Activated CD4-positive, alpha-beta T cell treated with anti-CD3 and anti-CD28 coated beads, Interleukin-2, amount 10 ng/mL, durations not matched to agents 24 days and 14 days (primary cell): ENCODE data around the gene SOX4. TPM values are rescaled to one million over a fixed set of nuclear protein-coding genes. Genes with fewer than 3 reads are reported as not detected.

Experiments
- DNase-seq: peaks from one replicate; pipeline ENCODE4 v3.0.0; 2022
- H3K27ac Mint-ChIP-seq: one replicate; pipeline ENCODE4 v1.8.0; 2022; ENCODE audit warnings: mild to moderate bottlenecking, mixed read lengths
- H3K27me3 Mint-ChIP-seq: one replicate; pipeline ENCODE4 v1.8.0; 2022; ENCODE audit warnings: mixed read lengths
- H3K36me3 Mint-ChIP-seq: one replicate; pipeline ENCODE4 v1.8.0; 2022; ENCODE audit warnings: low read depth, mild to moderate bottlenecking, mixed read lengths
- H3K4me1 Mint-ChIP-seq: one replicate; pipeline ENCODE4 v1.8.0; 2021; ENCODE audit warnings: mixed read lengths
- H3K4me3 Mint-ChIP-seq: one replicate; pipeline ENCODE4 v1.8.0; 2022; ENCODE audit warnings: mild to moderate bottlenecking, moderate library complexity, mixed read lengths
- H3K9me3 Mint-ChIP-seq: one replicate; pipeline ENCODE4 v1.8.0; 2021; ENCODE audit warnings: mixed read lengths
- intact Hi-C: fragments of 100-400 bp; cut with micrococcal nuclease; formaldehyde crosslinking; loops from one replicate; pipeline ENCODE4 v1.15.1; 2023
- total RNA-seq: library from RNA; stranded (reverse); gene quantifications from 2 replicates; pipeline ENCODE4 v1.2.3, GENCODE V29; 2022

The SOX4 gene
- total RNA-seq, 1 donor from 2014 or later = 0.79 TPM

GRCh38 chr6:21612067-21612745, 18.7 kb downstream of the SOX4 start:
- Mint-ChIP-seq H3K4me1 (no peaks in the 10 kb centered on the region), H3K27ac (no peak overlapping the region), H3K27me3 (peaks cover 3% of the 10 kb centered on the region), H3K9me3 (no peaks in the 10 kb centered on the region), H3K36me3 (no peaks in the 10 kb centered on the region), H3K4me3 (no peak overlapping the region)
- DNase-seq = no peak
- intact Hi-C loops = no loop called here

- H3K27ac Mint-ChIP-seq = no peak overlapping the region
- no peaks in the 10 kb centered on the region for H3K36me3 Mint-ChIP-seq
- DNase-seq = no peak
- intact Hi-C loops = no loop called here
- no peaks in the 10 kb centered on the region for H3K9me3 Mint-ChIP-seq
- no peak overlapping the region for H3K4me3 Mint-ChIP-seq
- no peaks in the 10 kb centered on the region for H3K4me1 Mint-ChIP-seq
- peaks cover 3% of the 10 kb centered on the region for H3K27me3 Mint-ChIP-seq
Measured at GRCh38 chr6:21613809-21614208, 20.3 kb downstream of the SOX4 start.

- intact Hi-C loops = no loop called here
- Mint-ChIP-seq H3K27ac (no peak overlapping the region), H3K4me1 (no peaks in the 10 kb centered on the region), H3K9me3 (no peaks in the 10 kb centered on the region), H3K27me3 (peaks cover 3% of the 10 kb centered on the region), H3K4me3 (no peak overlapping the region), H3K36me3 (no peaks in the 10 kb centered on the region)
- DNase-seq = no peak
Measured at GRCh38 chr6:21614226-21614625, 20.7 kb downstream of the SOX4 start.

- no peak overlapping the region for H3K4me3 Mint-ChIP-seq
- H3K9me3 Mint-ChIP-seq = no peaks in the 10 kb centered on the region
- peaks cover 3% of the 10 kb centered on the region for H3K27me3 Mint-ChIP-seq
- no peaks in the 10 kb centered on the region for H3K4me1 Mint-ChIP-seq
- H3K27ac Mint-ChIP-seq = no peak overlapping the region
- no peak for DNase-seq
- H3K36me3 Mint-ChIP-seq = no peaks in the 10 kb centered on the region
- intact Hi-C loops = no loop called here
Measured at GRCh38 chr6:21615504-21615903, 22.0 kb downstream of the SOX4 start.

- Mint-ChIP-seq H3K27me3 (peaks cover 3% of the 10 kb centered on the region), H3K27ac (no peak overlapping the region), H3K4me3 (no peak overlapping the region), H3K9me3 (no peaks in the 10 kb centered on the region), H3K4me1 (no peaks in the 10 kb centered on the region), H3K36me3 (no peaks in the 10 kb centered on the region)
- intact Hi-C loops = no loop called here
- DNase-seq = no peak
Measured at GRCh38 chr6:21616005-21616404, 22.5 kb downstream of the SOX4 start.

- H3K27ac Mint-ChIP-seq = no peak overlapping the region
- H3K9me3 Mint-ChIP-seq = no peaks in the 10 kb centered on the region
Measured at GRCh38 chr6:21625642-21626041, 32.1 kb downstream of the SOX4 start.

GRCh38 chr6:21626756-21627155, 33.2 kb downstream of the SOX4 start:
- intact Hi-C loops = no loop called here
- Mint-ChIP-seq H3K4me1 (no peaks in the 10 kb centered on the region), H3K27me3 (peaks cover 2% of the 10 kb centered on the region), H3K27ac (no peak overlapping the region), H3K36me3 (no peaks in the 10 kb centered on the region), H3K9me3 (no peaks in the 10 kb centered on the region), H3K4me3 (no peak overlapping the region)
- DNase-seq = no peak

More at GRCh38 chr6:21625642-21626041, 32.1 kb downstream of the SOX4 start:
- intact Hi-C loops = no loop called here
- H3K4me3 Mint-ChIP-seq = no peak overlapping the region
- no peak for DNase-seq
- H3K27me3 Mint-ChIP-seq = peaks cover 2% of the 10 kb centered on the region
- H3K4me1 Mint-ChIP-seq = no peaks in the 10 kb centered on the region
- no peaks in the 10 kb centered on the region for H3K36me3 Mint-ChIP-seq

- Mint-ChIP-seq H3K9me3 (no peaks in the 10 kb centered on the region), H3K4me3 (no peak overlapping the region), H3K36me3 (no peaks in the 10 kb centered on the region), H3K27me3 (peaks cover 2% of the 10 kb centered on the region), H3K4me1 (no peaks in the 10 kb centered on the region), H3K27ac (no peak overlapping the region)
- intact Hi-C loops = no loop called here
- DNase-seq = no peak
Measured at GRCh38 chr6:21628160-21628559, 34.6 kb downstream of the SOX4 start.

GRCh38 chr6:21633511-21634109, 40.1 kb downstream of the SOX4 start:
- Mint-ChIP-seq H3K27me3 (no peaks in the 10 kb centered on the region), H3K9me3 (no peaks in the 10 kb centered on the region), H3K27ac (no peak overlapping the region), H3K36me3 (no peaks in the 10 kb centered on the region), H3K4me1 (no peaks in the 10 kb centered on the region), H3K4me3 (no peak overlapping the region)
- intact Hi-C loops = no loop called here
- DNase-seq = no peak

- H3K36me3 Mint-ChIP-seq = no peaks in the 10 kb centered on the region
- H3K9me3 Mint-ChIP-seq = no peaks in the 10 kb centered on the region
- no peak overlapping the region for H3K4me3 Mint-ChIP-seq
- intact Hi-C loops = no loop called here
- no peak for DNase-seq
- H3K4me1 Mint-ChIP-seq = no peaks in the 10 kb centered on the region
- H3K27me3 Mint-ChIP-seq = no peaks in the 10 kb centered on the region
- no peak overlapping the region for H3K27ac Mint-ChIP-seq
Measured at GRCh38 chr6:21634582-21634981, 41.0 kb downstream of the SOX4 start.

- H3K27me3 Mint-ChIP-seq = no peaks in the 10 kb centered on the region
- peaks cover 3% of the 10 kb centered on the region for H3K9me3 Mint-ChIP-seq
- H3K4me3 Mint-ChIP-seq = no peak overlapping the region
- H3K36me3 Mint-ChIP-seq = no peaks in the 10 kb centered on the region
- no peak overlapping the region for H3K27ac Mint-ChIP-seq
- no peaks in the 10 kb centered on the region for H3K4me1 Mint-ChIP-seq
- no peak for DNase-seq
- intact Hi-C loops = no loop called here
Measured at GRCh38 chr6:21636876-21637275, 43.3 kb downstream of the SOX4 start.

- Mint-ChIP-seq H3K27ac (no peak overlapping the region), H3K9me3 (peaks cover 3% of the 10 kb centered on the region), H3K4me3 (no peak overlapping the region), H3K27me3 (no peaks in the 10 kb centered on the region), H3K4me1 (no peaks in the 10 kb centered on the region), H3K36me3 (no peaks in the 10 kb centered on the region)
- DNase-seq = no peak
- intact Hi-C loops = no loop called here
Measured at GRCh38 chr6:21639316-21639715, 45.8 kb downstream of the SOX4 start.
